BE2C (cell line): Measurements from ENCODE around the gene ARMC7.

Source experiments
- DNase-seq: peaks from one replicate; pipeline ENCODE4 v3.0.0-alpha.2; 2020
- H3K27me3 ChIP-seq: fragments of 250-450 bp; sonication (Bioruptor Pico); 2 replicates; pipeline ENCODE4 v1.5.1; 2020; ENCODE audit warnings: mild to moderate bottlenecking
- H3K36me3 ChIP-seq: fragments of 250-450 bp; sonication (Bioruptor Pico); 2 replicates; pipeline ENCODE4 v1.5.1; 2020; ENCODE audit warnings: mild to moderate bottlenecking
- H3K4me1 ChIP-seq: fragments of 250-450 bp; sonication (Bioruptor Pico); 2 replicates; pipeline ENCODE4 v1.5.1; 2020
- H3K4me3 ChIP-seq: 2 replicates; pipeline ENCODE4 v1.5.1; 2011; ENCODE audit warnings: low read depth, low read length
- H3K9me3 ChIP-seq: fragments of 250-450 bp; sonication (Bioruptor Pico); 2 replicates; pipeline ENCODE4 v1.5.1; 2020
- CTCF ChIP-seq: IDR thresholded peaks from 2 replicates; pipeline ENCODE4 v1.5.1; 2012; ENCODE audit warnings: mild to moderate bottlenecking, low read depth, low read length

ARMC7 gene

DNA sequence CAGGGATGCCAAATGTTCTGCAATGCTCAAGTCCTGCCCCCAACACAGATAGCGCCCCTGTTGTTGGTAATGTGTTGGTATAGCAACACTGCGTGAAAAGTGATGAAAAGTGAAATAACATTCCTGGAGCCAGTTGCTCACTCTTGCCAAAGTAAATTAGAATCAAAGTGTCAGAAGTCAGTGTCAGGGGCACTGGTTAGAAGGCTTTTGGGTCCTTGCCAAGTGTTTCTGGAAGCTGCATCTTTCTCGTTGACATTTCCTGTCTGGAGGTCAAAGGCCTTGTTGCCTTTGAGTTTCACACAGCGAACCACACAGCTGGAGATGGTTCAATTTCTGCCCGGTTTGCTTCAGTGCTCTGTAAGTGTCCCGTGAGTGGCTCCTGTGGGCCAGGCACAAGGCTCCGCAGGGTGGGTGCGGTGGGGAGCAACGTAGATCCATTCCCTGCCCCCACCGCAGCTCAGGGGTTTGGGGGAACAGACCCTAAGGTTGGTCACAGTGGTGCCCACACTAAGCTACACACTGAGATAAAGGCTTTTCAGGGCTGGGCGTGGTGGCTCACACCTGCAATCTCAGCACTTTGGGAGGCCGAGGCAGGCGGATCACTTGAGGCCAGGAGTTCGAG lies 25.6 kb upstream of the ARMC7 start:
- peaks cover 3% of the 10 kb centered on the region for H3K4me1 ChIP-seq
- H3K4me3 ChIP-seq, result no peak overlapping the region
- no peak for DNase-seq
- no peaks in the 10 kb centered on the region for H3K9me3 ChIP-seq
- H3K36me3 ChIP-seq, result no peaks in the 10 kb centered on the region
- H3K27me3 ChIP-seq, result no peaks in the 10 kb centered on the region
- TF ChIP-seq CTCF, result no peak

GRCh38 chr17:75086496-75087181 lies 23.1 kb upstream of the ARMC7 start:
- Histone ChIP-seq H3K36me3 (no peaks in the 10 kb centered on the region), H3K4me1 (no peaks in the 10 kb centered on the region), H3K27me3 (no peaks in the 10 kb centered on the region), H3K9me3 (no peaks in the 10 kb centered on the region), H3K4me3 (no peak overlapping the region)
- no peak for TF ChIP-seq CTCF
- no peak for DNase-seq

- Histone ChIP-seq H3K36me3 (no peaks in the 10 kb centered on the region), H3K4me1 (no peaks in the 10 kb centered on the region), H3K4me3 (peak overlapping the region; percentile 28)
These were observed 22.6 kb upstream of the ARMC7 start for GRCh38 chr17:75087182-75087557.

GRCh38 chr17:75087558-75088453 lies 22.0 kb upstream of the ARMC7 start, which contains the start of gene SLC16A5:
TSS of gene SLC16A5 (plus strand) at chr17:75087954. CDS start at chr17:75093637, 5,683 bp downstream.
- Histone ChIP-seq H3K36me3 (no peaks in the 10 kb centered on the region), H3K27me3 (no peaks in the 10 kb centered on the region), H3K4me1 (no peaks in the 10 kb centered on the region), H3K4me3 (peak within 1 kb of the TSS; percentile 28), H3K9me3 (no peaks in the 10 kb centered on the region)
- no peak for TF ChIP-seq CTCF
- DNase-seq, result peak; percentile 37

More at GRCh38 chr17:75087182-75087557, 22.6 kb upstream of the ARMC7 start:
- no peak for TF ChIP-seq CTCF
- no peaks in the 10 kb centered on the region for H3K9me3 ChIP-seq
- H3K27me3 ChIP-seq, result no peaks in the 10 kb centered on the region
- DNase-seq, result no peak

DNA sequence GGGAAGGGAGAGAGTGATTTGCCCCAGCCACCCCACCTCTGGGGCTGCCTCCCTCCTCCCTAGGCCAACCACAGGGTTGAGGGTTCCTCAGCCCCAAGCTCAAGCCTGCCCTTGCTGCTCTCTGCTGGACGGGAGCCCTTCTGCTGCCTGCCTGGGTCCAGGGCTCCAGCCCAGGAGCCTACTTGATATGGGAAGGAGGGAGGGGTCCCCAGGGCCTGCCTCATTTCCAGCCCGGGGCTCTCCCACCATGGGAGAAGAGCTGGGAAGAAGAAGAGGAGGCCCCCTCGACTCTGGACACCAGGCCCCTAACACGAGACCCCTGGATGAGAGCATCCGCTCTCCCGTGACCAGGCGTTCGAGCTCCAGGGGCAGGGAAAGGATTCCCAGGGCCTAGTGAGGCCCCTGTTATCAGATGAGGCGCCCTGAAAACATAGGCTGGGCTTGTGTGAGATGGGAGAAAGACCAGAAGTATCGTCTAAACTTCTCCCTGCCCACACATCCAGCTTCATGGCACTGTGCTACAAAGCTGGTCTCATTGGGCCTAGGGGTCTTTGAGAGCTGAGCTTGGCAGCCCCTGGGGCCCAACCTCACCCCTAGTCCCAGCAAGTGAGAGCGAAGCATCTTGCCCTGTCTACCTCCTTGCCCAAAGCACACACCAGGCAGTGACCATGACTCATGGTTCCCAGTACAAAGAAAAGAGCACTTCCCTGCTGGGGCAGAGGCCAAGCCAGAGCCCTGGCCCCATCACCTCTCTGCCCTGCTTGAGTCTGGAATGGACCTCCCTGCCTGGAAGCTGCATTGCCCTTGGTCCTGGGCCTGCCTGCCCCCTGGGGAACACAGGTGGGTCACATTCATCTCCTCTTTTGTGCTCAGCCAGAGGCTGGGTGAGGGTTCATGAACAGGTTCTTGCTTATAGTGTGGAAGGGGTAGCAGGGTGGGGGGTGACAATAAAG lies 21.0 kb upstream of the ARMC7 start:
- Histone ChIP-seq H3K4me1 (no peaks in the 10 kb centered on the region), H3K36me3 (no peaks in the 10 kb centered on the region), H3K9me3 (no peaks in the 10 kb centered on the region), H3K27me3 (no peaks in the 10 kb centered on the region), H3K4me3 (no peak overlapping the region)
- no peak for TF ChIP-seq CTCF
- DNase-seq, result no peak
